IMR-90 (cell line): ENCODE measurements around the gene XPO4. TPM values are rescaled to one million over a fixed set of nuclear protein-coding genes. Genes with fewer than 3 reads are reported as not detected.

Experiments
- ATAC-seq: fragments of 200-7000 bp; cut with Tn5 transposase; 2 replicates; pipeline ENCODE4 v1.9.1; 2020; ENCODE audit warnings: low read depth, mild to moderate bottlenecking, moderate library complexity
- BruUV-seq: library from RNA; stranded (reverse); fragments of 400-500 nt; replicated peaks from 2 replicates; lab custom pipeline; 2021; lab: Mats Ljungman, UMichigan
- CTCF ChIA-PET: fragments of 300-600 bp; formaldehyde crosslinking; extraction: SDS; loops from one replicate; lab custom pipeline; 2021; ENCODE audit warnings: antibody characterized with exemption; lab: Yijun Ruan, JAX
- POLR2A ChIA-PET: fragments of 300-600 bp; sonication (Branson Sonifier 250); formaldehyde crosslinking; loops from one replicate; lab custom pipeline; 2022; ENCODE audit warnings: antibody characterized with exemption; ENCODE audit not compliant: unreplicated experiment; lab: Charles Lee
- DNase-seq: peaks from one replicate; pipeline ENCODE4 v3.0.0; 2013
- H2AFZ ChIP-seq: replicated peaks from 2 replicates; pipeline ENCODE3; 2013; ENCODE audit warnings: low read length, mild to moderate bottlenecking; ENCODE audit not compliant: poor library complexity
- H2AK5ac ChIP-seq: 2 replicates; pipeline ENCODE4 v1.6.1; 2013; ENCODE audit warnings: low read depth, low read length, inconsistent platforms
- H2AK9ac ChIP-seq: replicated peaks from 2 replicates; pipeline ENCODE3; 2013; ENCODE audit warnings: mild to moderate bottlenecking, low read depth, low read length, moderate library complexity; ENCODE audit not compliant: poor library complexity
- H2BK120ac ChIP-seq: 2 replicates; pipeline ENCODE4 v1.6.1; 2013; ENCODE audit warnings: low read depth, low read length, inconsistent platforms
- H2BK15ac ChIP-seq: 3 replicates; pipeline ENCODE4 v1.6.1; 2013; ENCODE audit warnings: low read depth, low read length, inconsistent platforms
- H2BK20ac ChIP-seq: 2 replicates; pipeline ENCODE4 v1.6.1; 2013; ENCODE audit warnings: low read depth, mild to moderate bottlenecking, inconsistent platforms, low read length, moderate library complexity
- H2BK5ac ChIP-seq: 2 replicates; pipeline ENCODE4 v1.6.1; 2013; ENCODE audit warnings: mild to moderate bottlenecking, low read depth, low read length, inconsistent platforms; ENCODE audit not compliant: poor library complexity, severe bottlenecking
- H3K14ac ChIP-seq: replicated peaks from 2 replicates; pipeline ENCODE4 v1.6.1; 2013; ENCODE audit warnings: low read depth, low read length, inconsistent platforms
- H3K18ac ChIP-seq: 2 replicates; pipeline ENCODE4 v1.6.1; 2013; ENCODE audit warnings: low read depth, low read length, control low read depth
- H3K23ac ChIP-seq: 2 replicates; pipeline ENCODE4 v1.6.1; 2013; ENCODE audit warnings: low read depth, low read length, inconsistent platforms
- H3K27ac ChIP-seq: 2 replicates; pipeline ENCODE4 v1.5.1; 2013; ENCODE audit warnings: mild to moderate bottlenecking, control low read depth, low read length; ENCODE audit not compliant: insufficient read depth
- H3K27me3 ChIP-seq: 2 replicates; pipeline ENCODE4 v1.6.1; 2013; ENCODE audit warnings: low read length; ENCODE audit not compliant: control insufficient read depth, insufficient read depth
- H3K36me3 ChIP-seq: 2 replicates; pipeline ENCODE4 v1.6.1; 2013; ENCODE audit warnings: low read length, mixed read lengths; ENCODE audit not compliant: control insufficient read depth, insufficient read depth
- H3K4ac ChIP-seq: 2 replicates; pipeline ENCODE4 v1.6.1; 2013; ENCODE audit warnings: low read depth, low read length, inconsistent platforms
- H3K4me1 ChIP-seq: 2 replicates; pipeline ENCODE4 v1.6.1; 2013; ENCODE audit warnings: low read length, mixed read lengths; ENCODE audit not compliant: control insufficient read depth, insufficient read depth
- H3K4me2 ChIP-seq: 2 replicates; pipeline ENCODE4 v1.6.1; 2013; ENCODE audit warnings: low read depth, mild to moderate bottlenecking, control low read depth, low read length, moderate library complexity
- H3K4me3 ChIP-seq: 2 replicates; pipeline ENCODE4 v1.5.1; 2013; ENCODE audit warnings: low read depth, mild to moderate bottlenecking, control low read depth, low read length, moderate library complexity; ENCODE audit not compliant: insufficient read depth
- H3K56ac ChIP-seq: 2 replicates; pipeline ENCODE4 v1.6.1; 2013; ENCODE audit warnings: low read length, inconsistent platforms; ENCODE audit not compliant: insufficient read depth; ENCODE audit errors: extremely low read depth
- H3K79me1 ChIP-seq, 2 experiments: 2 replicates each; pipeline ENCODE4 v1.6.1; 2013; ENCODE audit warnings: low read length in 2 of 2, inconsistent platforms in 1 of 2, low read depth in 1 of 2
- H3K9ac ChIP-seq: 2 replicates; pipeline ENCODE4 v1.6.1; 2013; ENCODE audit warnings: low read depth, low read length, control low read depth
- H3K9me1 ChIP-seq: 2 replicates; pipeline ENCODE4 v1.6.1; 2013; ENCODE audit warnings: low read length, inconsistent platforms; ENCODE audit not compliant: insufficient read depth
- H3K9me3 ChIP-seq: 2 replicates; pipeline ENCODE4 v1.6.1; 2013; ENCODE audit warnings: low read length; ENCODE audit not compliant: control insufficient read depth, insufficient read depth
- H4K20me1 ChIP-seq: 2 replicates; pipeline ENCODE4 v1.6.1; 2013; ENCODE audit warnings: low read length, inconsistent platforms; ENCODE audit not compliant: insufficient read depth
- H4K5ac ChIP-seq: 2 replicates; pipeline ENCODE4 v1.6.1; 2013; ENCODE audit warnings: mild to moderate bottlenecking, low read depth, low read length, control low read depth
- H4K8ac ChIP-seq, 2 experiments: 2 replicates each; pipeline ENCODE4 v1.6.1; 2013; ENCODE audit warnings: low read depth in 2 of 2, low read length in 2 of 2, control low read depth in 1 of 2, inconsistent platforms in 1 of 2
- H4K91ac ChIP-seq: 2 replicates; pipeline ENCODE4 v1.6.1; 2013; ENCODE audit warnings: low read depth, low read length, inconsistent platforms; ENCODE audit not compliant: insufficient read depth
- BHLHE40 ChIP-seq: fragments of 150-350 bp; IDR thresholded peaks from 2 replicates; pipeline ENCODE4 v1.6.1; 2016; ENCODE audit warnings: mild to moderate bottlenecking, low read depth, low read length
- CEBPB ChIP-seq: IDR thresholded peaks from 2 replicates; pipeline ENCODE4 v1.6.1; 2012; ENCODE audit warnings: low read depth, low read length, improper control_type of control experiment
- CHD1 ChIP-seq: IDR thresholded peaks from 2 replicates; pipeline ENCODE4 v1.6.1; 2012; ENCODE audit warnings: low read depth, low read length, improper control_type of control experiment
- MAFK ChIP-seq: IDR thresholded peaks from 2 replicates; pipeline ENCODE4 v1.6.1; 2012; ENCODE audit warnings: low read depth, low read length, improper control_type of control experiment
- MAZ ChIP-seq: IDR thresholded peaks from 2 replicates; pipeline ENCODE4 v1.6.1; 2012; ENCODE audit warnings: low read depth, mild to moderate bottlenecking, low read length, improper control_type of control experiment, moderate library complexity, borderline replicate concordance
- MXI1 ChIP-seq: IDR thresholded peaks from 2 replicates; pipeline ENCODE4 v1.6.1; 2012; ENCODE audit warnings: low read depth, mild to moderate bottlenecking, low read length, moderate library complexity, borderline replicate concordance
- NFE2L2 ChIP-seq: fragments of 150-350 bp; IDR thresholded peaks from 2 replicates; pipeline ENCODE4 v1.6.1; 2016; ENCODE audit warnings: low read depth, mild to moderate bottlenecking, low read length
- POLR2A ChIP-seq: IDR thresholded peaks from 2 replicates; pipeline ENCODE4 v1.6.1; 2012; ENCODE audit warnings: mild to moderate bottlenecking, low read depth, low read length
- RAD21 ChIP-seq: IDR thresholded peaks from 2 replicates; pipeline ENCODE4 v1.6.1; 2012; ENCODE audit warnings: low read length, improper control_type of control experiment
- RCOR1 ChIP-seq: IDR thresholded peaks from 2 replicates; pipeline ENCODE4 v1.6.1; 2012; ENCODE audit warnings: mild to moderate bottlenecking, low read length, improper control_type of control experiment; ENCODE audit not compliant: insufficient replicate concordance
- SMC3 ChIP-seq: fragments of 150-350 bp; IDR thresholded peaks from 2 replicates; pipeline ENCODE4 v1.6.1; 2016; ENCODE audit warnings: low read depth, mild to moderate bottlenecking, antibody characterized with exemption, low read length, moderate library complexity
- dilution Hi-C: fragments of 300-500 bp; cut with HindIII; formaldehyde crosslinking; loops from one replicate; pipeline ENCODE4 v1.14.3; 2018; ENCODE audit warnings: low sequenced_read_pairs; ENCODE audit not compliant: unreplicated experiment
- in situ Hi-C: fragments of 300-500 bp; cut with MboI; formaldehyde crosslinking; loops from 3 replicates; pipeline ENCODE4 v1.14.3; 2019; ENCODE audit warnings: low sequenced_read_pairs, inconsistent platforms, mixed read lengths
- intact Hi-C: fragments of 100-400 bp; cut with micrococcal nuclease; formaldehyde crosslinking; loops from 2 replicates; pipeline ENCODE4 v1.10.0; 2022
- polyA plus RNA-seq, 3 experiments: library from polyadenylated mRNA; depleted of rRNA; stranded (reverse); fragments of >200 nt; gene quantifications; 2 replicates each; pipeline ENCODE4 v1.2.3, GENCODE V29; 2012; ENCODE audit warnings: low replicate concordance in 1 of 3
- total RNA-seq: library from RNA; depleted of rRNA; stranded (reverse); fragments of >200 nt; gene quantifications from 2 replicates; pipeline ENCODE4 v1.2.3, GENCODE V29; 2012
- TF ChIP-seq, protein P1 (sequence below): conservative IDR thresholded peaks from 2 replicates; pipeline ENCODE4 v1.5.1; 2012; ENCODE audit warnings: mild to moderate bottlenecking, low read depth, low read length, improper control_type of control experiment
- TF ChIP-seq, protein P2 (sequence below): fragments of 150-350 bp; IDR thresholded peaks from 2 replicates; pipeline ENCODE4 v1.6.1; 2016; ENCODE audit warnings: low read depth, mild to moderate bottlenecking, low read length, moderate library complexity, borderline replicate concordance
- TF ChIP-seq, protein P3 (sequence below): fragments of 150-350 bp; IDR thresholded peaks from 2 replicates; pipeline ENCODE4 v1.6.1; 2017; ENCODE audit warnings: mild to moderate bottlenecking, antibody characterized with exemption, low read length, low read depth

The XPO4 gene
- total and polyA plus RNA-seq, 2 of the 4 experiments (the other 2 are of a cell fraction): 5.0 to 21.1 TPM

DNA sequence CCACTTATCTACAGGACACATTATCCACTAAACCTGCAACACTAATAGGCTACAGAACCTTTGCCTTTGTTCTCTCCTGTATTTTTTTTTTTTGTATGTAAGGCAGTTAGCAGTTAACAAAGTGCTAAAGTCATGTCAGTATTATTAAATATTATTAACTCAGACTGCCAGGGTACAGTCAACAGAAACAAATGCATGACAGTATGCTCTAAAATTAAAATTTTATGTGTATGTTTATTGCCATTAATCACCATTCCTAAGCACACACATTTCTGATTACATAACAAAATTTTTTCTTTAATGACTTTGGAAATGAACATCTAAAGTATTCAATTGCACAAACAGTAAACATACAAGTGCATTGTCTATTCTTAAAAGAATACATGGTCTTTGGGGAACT is 41.7 kb downstream of the XPO4 start:
- H3K14ac ChIP-seq: no peak overlapping the region
- no peaks in the 10 kb centered on the region for H3K27me3 ChIP-seq
- no peak overlapping the region for H4K5ac ChIP-seq
- H3K9me1 ChIP-seq: no peaks in the 10 kb centered on the region
- H2BK15ac ChIP-seq: no peak overlapping the region
- H3K4ac ChIP-seq: no peak overlapping the region
- TF ChIP-seq CHD1 (no peak), RAD21 (no peak), BHLHE40 (no peak), POLR2A (no peak), MAFK (no peak), MAZ (no peak), MXI1 (no peak), NFE2L2 (no peak), CEBPB (no peak), SMC3 (no peak), RCOR1 (no peak)
- TF ChIP-seq, protein P1, sequence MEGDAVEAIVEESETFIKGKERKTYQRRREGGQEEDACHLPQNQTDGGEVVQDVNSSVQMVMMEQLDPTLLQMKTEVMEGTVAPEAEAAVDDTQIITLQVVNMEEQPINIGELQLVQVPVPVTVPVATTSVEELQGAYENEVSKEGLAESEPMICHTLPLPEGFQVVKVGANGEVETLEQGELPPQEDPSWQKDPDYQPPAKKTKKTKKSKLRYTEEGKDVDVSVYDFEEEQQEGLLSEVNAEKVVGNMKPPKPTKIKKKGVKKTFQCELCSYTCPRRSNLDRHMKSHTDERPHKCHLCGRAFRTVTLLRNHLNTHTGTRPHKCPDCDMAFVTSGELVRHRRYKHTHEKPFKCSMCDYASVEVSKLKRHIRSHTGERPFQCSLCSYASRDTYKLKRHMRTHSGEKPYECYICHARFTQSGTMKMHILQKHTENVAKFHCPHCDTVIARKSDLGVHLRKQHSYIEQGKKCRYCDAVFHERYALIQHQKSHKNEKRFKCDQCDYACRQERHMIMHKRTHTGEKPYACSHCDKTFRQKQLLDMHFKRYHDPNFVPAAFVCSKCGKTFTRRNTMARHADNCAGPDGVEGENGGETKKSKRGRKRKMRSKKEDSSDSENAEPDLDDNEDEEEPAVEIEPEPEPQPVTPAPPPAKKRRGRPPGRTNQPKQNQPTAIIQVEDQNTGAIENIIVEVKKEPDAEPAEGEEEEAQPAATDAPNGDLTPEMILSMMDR: no peak
- TF ChIP-seq, protein P2, sequence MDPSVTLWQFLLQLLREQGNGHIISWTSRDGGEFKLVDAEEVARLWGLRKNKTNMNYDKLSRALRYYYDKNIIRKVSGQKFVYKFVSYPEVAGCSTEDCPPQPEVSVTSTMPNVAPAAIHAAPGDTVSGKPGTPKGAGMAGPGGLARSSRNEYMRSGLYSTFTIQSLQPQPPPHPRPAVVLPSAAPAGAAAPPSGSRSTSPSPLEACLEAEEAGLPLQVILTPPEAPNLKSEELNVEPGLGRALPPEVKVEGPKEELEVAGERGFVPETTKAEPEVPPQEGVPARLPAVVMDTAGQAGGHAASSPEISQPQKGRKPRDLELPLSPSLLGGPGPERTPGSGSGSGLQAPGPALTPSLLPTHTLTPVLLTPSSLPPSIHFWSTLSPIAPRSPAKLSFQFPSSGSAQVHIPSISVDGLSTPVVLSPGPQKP: no peak
- TF ChIP-seq, protein P3, sequence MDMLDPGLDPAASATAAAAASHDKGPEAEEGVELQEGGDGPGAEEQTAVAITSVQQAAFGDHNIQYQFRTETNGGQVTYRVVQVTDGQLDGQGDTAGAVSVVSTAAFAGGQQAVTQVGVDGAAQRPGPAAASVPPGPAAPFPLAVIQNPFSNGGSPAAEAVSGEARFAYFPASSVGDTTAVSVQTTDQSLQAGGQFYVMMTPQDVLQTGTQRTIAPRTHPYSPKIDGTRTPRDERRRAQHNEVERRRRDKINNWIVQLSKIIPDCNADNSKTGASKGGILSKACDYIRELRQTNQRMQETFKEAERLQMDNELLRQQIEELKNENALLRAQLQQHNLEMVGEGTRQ: no peak
- H3K36me3 ChIP-seq: peaks cover 6% of the 10 kb centered on the region; the same call in 1 of the 2 replicates
- H3K4me3 ChIP-seq: no peak overlapping the region
- in situ Hi-C loops: no loop called here
- no TSS peak for BruUV-seq
- no peaks in the 10 kb centered on the region for H3K9me3 ChIP-seq
- H3K27ac ChIP-seq: no peak overlapping the region
- H2AFZ ChIP-seq: no peak overlapping the region
- intact Hi-C loops: no loop called here
- no peak overlapping the region for H2AK9ac ChIP-seq
- ChIA-PET CTCF (no interaction called here), POLR2A (no interaction called here)
- DNase-seq (no peak), ATAC-seq (no peak)
- no peak overlapping the region for H3K23ac ChIP-seq
- H4K91ac ChIP-seq: no peak overlapping the region
- H3K9ac ChIP-seq: no peak overlapping the region
- H4K20me1 ChIP-seq: no peaks in the 10 kb centered on the region
- no peak overlapping the region for H2AK5ac ChIP-seq
- no peak overlapping the region for H3K56ac ChIP-seq
- H3K79me1 ChIP-seq: peaks cover 7 to 8% of the 10 kb centered on the region in 2 experiments; a peak in 3 of 4 replicates
- H3K4me2 ChIP-seq: no peak overlapping the region
- no peak overlapping the region for H2BK20ac ChIP-seq
- no peaks in the 10 kb centered on the region for H3K4me1 ChIP-seq
- H4K8ac ChIP-seq: no peak overlapping the region
- H2BK5ac ChIP-seq: no peak overlapping the region
- no peak overlapping the region for H2BK120ac ChIP-seq
- dilution Hi-C loops: no loop called here
- H3K18ac ChIP-seq: no peak overlapping the region
